Measurements from ENCODE around the gene EPHX1. TPM values are rescaled to one million over a fixed set of nuclear protein-coding genes. Genes with fewer than 3 reads are reported as not detected.

The EPHX1 gene
- total and polyA plus RNA-seq, 10 of the 15 experiments (the other 5 are each of a cell fraction or from before 2014, with no cell fraction given), result 0.33 to 2.9 (median 0.78) TPM; not detected in 2

DNA sequence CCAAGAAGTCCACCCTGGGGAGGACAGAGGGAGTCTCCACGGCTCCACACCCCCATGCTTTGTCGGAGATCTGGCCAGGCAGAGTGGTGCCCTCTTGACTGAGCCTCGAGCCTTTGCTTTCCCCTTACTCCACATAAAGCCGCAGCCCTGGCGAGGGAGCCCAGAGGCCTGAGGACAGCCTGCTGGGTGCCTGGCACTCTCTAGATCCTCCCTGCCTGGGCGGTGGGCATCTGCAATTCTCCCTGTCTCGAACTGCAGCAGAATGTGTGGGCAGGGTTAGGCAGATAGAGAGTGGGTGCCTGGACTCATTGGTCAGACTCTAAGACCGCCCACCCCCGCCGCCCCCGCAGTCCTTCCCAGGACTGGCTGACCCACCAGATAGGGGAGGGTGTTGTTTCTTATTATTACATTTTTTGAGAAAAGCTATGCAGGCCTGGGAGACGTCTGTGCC, 13.9 kb downstream of the EPHX1 start (continued):
- TF ChIP-seq, protein P1, sequence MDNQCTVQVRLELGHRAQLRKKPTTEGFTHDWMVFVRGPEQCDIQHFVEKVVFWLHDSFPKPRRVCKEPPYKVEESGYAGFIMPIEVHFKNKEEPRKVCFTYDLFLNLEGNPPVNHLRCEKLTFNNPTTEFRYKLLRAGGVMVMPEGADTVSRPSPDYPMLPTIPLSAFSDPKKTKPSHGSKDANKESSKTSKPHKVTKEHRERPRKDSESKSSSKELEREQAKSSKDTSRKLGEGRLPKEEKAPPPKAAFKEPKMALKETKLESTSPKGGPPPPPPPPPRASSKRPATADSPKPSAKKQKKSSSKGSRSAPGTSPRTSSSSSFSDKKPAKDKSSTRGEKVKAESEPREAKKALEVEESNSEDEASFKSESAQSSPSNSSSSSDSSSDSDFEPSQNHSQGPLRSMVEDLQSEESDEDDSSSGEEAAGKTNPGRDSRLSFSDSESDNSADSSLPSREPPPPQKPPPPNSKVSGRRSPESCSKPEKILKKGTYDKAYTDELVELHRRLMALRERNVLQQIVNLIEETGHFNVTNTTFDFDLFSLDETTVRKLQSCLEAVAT (IDR thresholded peaks at IDR 0.05), result no peak
- TF ChIP-seq RBBP5 (conservative IDR thresholded peaks at IDR 0.05), result no peak
- TF ChIP-seq, protein P2, sequence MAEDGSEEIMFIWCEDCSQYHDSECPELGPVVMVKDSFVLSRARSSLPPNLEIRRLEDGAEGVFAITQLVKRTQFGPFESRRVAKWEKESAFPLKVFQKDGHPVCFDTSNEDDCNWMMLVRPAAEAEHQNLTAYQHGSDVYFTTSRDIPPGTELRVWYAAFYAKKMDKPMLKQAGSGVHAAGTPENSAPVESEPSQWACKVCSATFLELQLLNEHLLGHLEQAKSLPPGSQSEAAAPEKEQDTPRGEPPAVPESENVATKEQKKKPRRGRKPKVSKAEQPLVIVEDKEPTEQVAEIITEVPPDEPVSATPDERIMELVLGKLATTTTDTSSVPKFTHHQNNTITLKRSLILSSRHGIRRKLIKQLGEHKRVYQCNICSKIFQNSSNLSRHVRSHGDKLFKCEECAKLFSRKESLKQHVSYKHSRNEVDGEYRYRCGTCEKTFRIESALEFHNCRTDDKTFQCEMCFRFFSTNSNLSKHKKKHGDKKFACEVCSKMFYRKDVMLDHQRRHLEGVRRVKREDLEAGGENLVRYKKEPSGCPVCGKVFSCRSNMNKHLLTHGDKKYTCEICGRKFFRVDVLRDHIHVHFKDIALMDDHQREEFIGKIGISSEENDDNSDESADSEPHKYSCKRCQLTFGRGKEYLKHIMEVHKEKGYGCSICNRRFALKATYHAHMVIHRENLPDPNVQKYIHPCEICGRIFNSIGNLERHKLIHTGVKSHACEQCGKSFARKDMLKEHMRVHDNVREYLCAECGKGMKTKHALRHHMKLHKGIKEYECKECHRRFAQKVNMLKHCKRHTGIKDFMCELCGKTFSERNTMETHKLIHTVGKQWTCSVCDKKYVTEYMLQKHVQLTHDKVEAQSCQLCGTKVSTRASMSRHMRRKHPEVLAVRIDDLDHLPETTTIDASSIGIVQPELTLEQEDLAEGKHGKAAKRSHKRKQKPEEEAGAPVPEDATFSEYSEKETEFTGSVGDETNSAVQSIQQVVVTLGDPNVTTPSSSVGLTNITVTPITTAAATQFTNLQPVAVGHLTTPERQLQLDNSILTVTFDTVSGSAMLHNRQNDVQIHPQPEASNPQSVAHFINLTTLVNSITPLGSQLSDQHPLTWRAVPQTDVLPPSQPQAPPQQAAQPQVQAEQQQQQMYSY (CRISPR knock-in tag; IDR thresholded peaks at IDR 0.05), result no peak
- no peak for TF ChIP-seq POLR2AphosphoS5 (IDR thresholded peaks at IDR 0.05; ENCODE audit: low read length)

DNA sequence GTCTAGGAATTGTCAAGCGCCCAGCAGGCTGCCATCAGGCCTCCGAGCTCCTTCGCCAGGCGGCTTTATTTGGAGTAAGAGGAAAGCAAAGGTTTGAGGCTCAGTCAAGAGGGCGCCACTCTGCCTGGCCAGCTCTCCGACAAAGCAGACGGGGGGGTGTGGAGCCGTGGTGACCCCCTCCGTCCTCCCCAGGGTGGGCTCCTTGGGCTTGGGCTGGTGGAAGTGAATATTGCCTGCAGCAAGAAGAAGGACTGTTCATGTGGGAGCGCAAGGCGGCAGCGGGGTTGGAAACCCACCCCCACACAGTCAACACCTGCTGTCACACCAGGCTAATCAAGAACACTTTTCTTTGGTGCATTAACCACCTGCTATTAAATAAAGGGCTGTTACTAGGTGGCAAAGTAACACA, 14.6 kb downstream of the EPHX1 start:
- ATAC-seq, result no peak
- no peaks in the 10 kb centered on the region for H3K9me3 ChIP-seq (replicated peaks; ENCODE audit: control insufficient read depth, insufficient read depth, low read length)
- no peaks in the 10 kb centered on the region for H3K4me1 ChIP-seq (ENCODE audit: control insufficient read depth, insufficient read depth, low read length)
- H3K4me2 ChIP-seq (ENCODE audit: control insufficient read depth, insufficient read depth), result no peak overlapping the region
- in situ Hi-C loops (cut with MboI), result no loop called here
- no peak for FAIRE-seq
- ChIA-PET CTCF (interaction anchor here (0.6 kb wide), 1 partner anchor 16 kb away, joined by 3 read pairs; no protein-coding TSS in a partner anchor), RAD21 (ENCODE audit: unreplicated experiment) (no interaction called here), SMC1A (ENCODE audit: uncharacterized antibody, unreplicated experiment) (no interaction called here), POLR2A (no interaction called here)
- no peak for DNase-seq (ENCODE audit: low read depth, low spot score)
- WGBS (ENCODE audit: insufficient coverage, insufficient replicate concordance, low lambda C conversion rate, missing lambda C conversion rate), result 56% methylated on average over 12 of the region's 12 CpGs
- H4K20me1 ChIP-seq (ENCODE audit: control insufficient read depth, insufficient read depth), result no peaks in the 10 kb centered on the region
- H3K4me3 ChIP-seq, result no peak overlapping the region
- H3K9ac ChIP-seq (ENCODE audit: control insufficient read depth, insufficient read depth, low read length), result no peak overlapping the region
- no peak overlapping the region for H3K27ac ChIP-seq (ENCODE audit: control insufficient read depth, insufficient read depth)
- intact Hi-C loops (cut with micrococcal nuclease; ENCODE audit: unreplicated experiment), result no loop called here
- no TSS peak for BruUV-seq (replicated peaks)
- H3K36me3 ChIP-seq (ENCODE audit: control insufficient read depth in 2 of 2, insufficient read depth in 2 of 2, low read length in 1 of 2), result no peaks in the 10 kb centered on the region
- no peaks in the 10 kb centered on the region for H3K27me3 ChIP-seq (replicated peaks in 1 of 2; ENCODE audit: control insufficient read depth in 2 of 2, insufficient read depth in 2 of 2, low read length in 1 of 2)
- no peaks in the 10 kb centered on the region for H3K79me2 ChIP-seq (ENCODE audit: control insufficient read depth, insufficient read depth, low read length)
- H2AFZ ChIP-seq (ENCODE audit: control insufficient read depth, low read depth, low read length), result no peak overlapping the region
- TF ChIP-seq ZBED1 (IDR thresholded peaks at IDR 0.05; ENCODE audit: borderline replicate concordance), result no peak
- TF ChIP-seq, protein P3, sequence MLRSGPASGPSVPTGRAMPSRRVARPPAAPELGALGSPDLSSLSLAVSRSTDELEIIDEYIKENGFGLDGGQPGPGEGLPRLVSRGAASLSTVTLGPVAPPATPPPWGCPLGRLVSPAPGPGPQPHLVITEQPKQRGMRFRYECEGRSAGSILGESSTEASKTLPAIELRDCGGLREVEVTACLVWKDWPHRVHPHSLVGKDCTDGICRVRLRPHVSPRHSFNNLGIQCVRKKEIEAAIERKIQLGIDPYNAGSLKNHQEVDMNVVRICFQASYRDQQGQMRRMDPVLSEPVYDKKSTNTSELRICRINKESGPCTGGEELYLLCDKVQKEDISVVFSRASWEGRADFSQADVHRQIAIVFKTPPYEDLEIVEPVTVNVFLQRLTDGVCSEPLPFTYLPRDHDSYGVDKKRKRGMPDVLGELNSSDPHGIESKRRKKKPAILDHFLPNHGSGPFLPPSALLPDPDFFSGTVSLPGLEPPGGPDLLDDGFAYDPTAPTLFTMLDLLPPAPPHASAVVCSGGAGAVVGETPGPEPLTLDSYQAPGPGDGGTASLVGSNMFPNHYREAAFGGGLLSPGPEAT (IDR thresholded peaks at IDR 0.05; ENCODE audit: low read depth), result no peak
- TF ChIP-seq SPI1 (IDR thresholded peaks at IDR 0.05; ENCODE audit: borderline replicate concordance, insufficient read depth, low read depth, low read length), result no peak
- no peak for TF ChIP-seq BCL11A (IDR thresholded peaks at IDR 0.05; ENCODE audit: low read depth, low read length)
- no peak for TF ChIP-seq SREBF2 (IDR thresholded peaks at IDR 0.05; ENCODE audit: low read length)
- TF ChIP-seq TAF1 (IDR thresholded peaks at IDR 0.05; ENCODE audit: borderline replicate concordance, low read depth, low read length), result no peak
- TF ChIP-seq SREBF1 (IDR thresholded peaks at IDR 0.05; ENCODE audit: low read length), result no peak
- no peak for TF ChIP-seq BACH1 (IDR thresholded peaks at IDR 0.05; ENCODE audit: borderline replicate concordance)
- no peak for TF ChIP-seq CHD2 (IDR thresholded peaks at IDR 0.05; ENCODE audit: borderline replicate concordance, low read depth, low read length)
- no peak for TF ChIP-seq KAT2A (conservative IDR thresholded peaks at IDR 0.05; ENCODE audit: control insufficient read depth, low read depth, low read length)
- TF ChIP-seq, protein P4, sequence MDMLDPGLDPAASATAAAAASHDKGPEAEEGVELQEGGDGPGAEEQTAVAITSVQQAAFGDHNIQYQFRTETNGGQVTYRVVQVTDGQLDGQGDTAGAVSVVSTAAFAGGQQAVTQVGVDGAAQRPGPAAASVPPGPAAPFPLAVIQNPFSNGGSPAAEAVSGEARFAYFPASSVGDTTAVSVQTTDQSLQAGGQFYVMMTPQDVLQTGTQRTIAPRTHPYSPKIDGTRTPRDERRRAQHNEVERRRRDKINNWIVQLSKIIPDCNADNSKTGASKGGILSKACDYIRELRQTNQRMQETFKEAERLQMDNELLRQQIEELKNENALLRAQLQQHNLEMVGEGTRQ (IDR thresholded peaks at IDR 0.05; ENCODE audit: borderline replicate concordance, low read depth, low read length), result no peak
- no peak for TF ChIP-seq JUND (IDR thresholded peaks at IDR 0.05; ENCODE audit: low read depth, low read length)
